D721Med (cell line): Measurements from ENCODE around the gene ENO3.

Source experiments
- DNase-seq: peaks from one replicate; pipeline ENCODE4 v3.0.0; 2011; ENCODE audit warnings: low spot score; ENCODE audit not compliant: insufficient read length
- FAIRE-seq: peaks from 2 replicates; lab custom pipeline; 2011; peaks lifted over from hg19 to GRCh38; lab: Jason Lieb, UNC
- TF ChIP-seq, protein P1 (sequence below): IDR thresholded peaks from 2 replicates; pipeline ENCODE4 v1.5.1; 2012; ENCODE audit warnings: mild to moderate bottlenecking, control low read depth; ENCODE audit not compliant: insufficient read depth; ENCODE audit errors: missing control alignments

Gene ENO3

GRCh38 chr17:4997302-4998026 lies 46.5 kb downstream of the ENO3 start, which contains the start of the genes INCA1 and KIF1C:
Gene INCA1 (minus strand): TSS chr17:4997522. CDS start chr17:4994437, 3,085 bp downstream.
Gene KIF1C (plus strand): TSS chr17:4997950. CDS start chr17:5000247, 2,297 bp downstream.
- FAIRE-seq (no peak), DNase-seq (peak; percentile 99)

DNA sequence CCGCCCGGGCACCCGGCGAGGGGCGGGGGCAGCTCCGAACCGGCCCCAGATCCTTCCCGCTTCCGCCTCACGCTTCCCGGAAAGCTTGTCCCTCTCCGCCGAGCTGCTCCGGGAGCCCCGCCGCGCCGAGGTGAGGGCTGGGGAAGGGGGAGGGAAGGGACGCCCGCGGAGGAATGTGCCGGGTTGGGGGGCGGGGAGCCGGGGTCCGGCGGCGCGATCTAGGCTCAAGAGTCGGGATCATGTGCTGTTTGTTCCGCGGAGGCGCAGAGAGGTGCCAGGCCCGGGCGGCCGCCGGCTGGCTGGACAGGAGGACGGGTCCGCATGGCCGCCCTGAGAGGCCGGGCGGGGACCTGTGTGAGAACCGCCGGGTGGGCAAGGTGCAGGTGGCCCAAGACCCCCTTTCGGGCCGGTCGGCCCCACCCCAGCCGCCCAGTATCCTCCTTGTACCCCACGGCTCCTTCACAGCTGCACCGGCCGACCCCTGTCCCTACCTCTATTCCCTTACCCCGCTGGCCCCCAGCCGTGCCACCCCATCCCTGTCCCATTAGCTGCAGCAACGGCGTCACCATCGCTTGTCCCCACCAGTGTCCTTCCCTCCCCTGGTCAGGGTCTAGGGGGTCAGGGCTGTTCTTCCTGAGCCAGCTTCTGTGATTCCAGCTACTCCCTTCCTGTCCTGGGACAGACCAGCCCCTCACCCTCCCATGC lies 47.3 kb downstream of the ENO3 start:
- TF ChIP-seq, protein P1, sequence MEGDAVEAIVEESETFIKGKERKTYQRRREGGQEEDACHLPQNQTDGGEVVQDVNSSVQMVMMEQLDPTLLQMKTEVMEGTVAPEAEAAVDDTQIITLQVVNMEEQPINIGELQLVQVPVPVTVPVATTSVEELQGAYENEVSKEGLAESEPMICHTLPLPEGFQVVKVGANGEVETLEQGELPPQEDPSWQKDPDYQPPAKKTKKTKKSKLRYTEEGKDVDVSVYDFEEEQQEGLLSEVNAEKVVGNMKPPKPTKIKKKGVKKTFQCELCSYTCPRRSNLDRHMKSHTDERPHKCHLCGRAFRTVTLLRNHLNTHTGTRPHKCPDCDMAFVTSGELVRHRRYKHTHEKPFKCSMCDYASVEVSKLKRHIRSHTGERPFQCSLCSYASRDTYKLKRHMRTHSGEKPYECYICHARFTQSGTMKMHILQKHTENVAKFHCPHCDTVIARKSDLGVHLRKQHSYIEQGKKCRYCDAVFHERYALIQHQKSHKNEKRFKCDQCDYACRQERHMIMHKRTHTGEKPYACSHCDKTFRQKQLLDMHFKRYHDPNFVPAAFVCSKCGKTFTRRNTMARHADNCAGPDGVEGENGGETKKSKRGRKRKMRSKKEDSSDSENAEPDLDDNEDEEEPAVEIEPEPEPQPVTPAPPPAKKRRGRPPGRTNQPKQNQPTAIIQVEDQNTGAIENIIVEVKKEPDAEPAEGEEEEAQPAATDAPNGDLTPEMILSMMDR: no peak
- FAIRE-seq (no peak), DNase-seq (peak; percentile 52)

More at GRCh38 chr17:4997302-4998026, 46.5 kb downstream of the ENO3 start, which contains the start of the genes INCA1 and KIF1C:
- TF ChIP-seq, protein P1: no peak

DNA sequence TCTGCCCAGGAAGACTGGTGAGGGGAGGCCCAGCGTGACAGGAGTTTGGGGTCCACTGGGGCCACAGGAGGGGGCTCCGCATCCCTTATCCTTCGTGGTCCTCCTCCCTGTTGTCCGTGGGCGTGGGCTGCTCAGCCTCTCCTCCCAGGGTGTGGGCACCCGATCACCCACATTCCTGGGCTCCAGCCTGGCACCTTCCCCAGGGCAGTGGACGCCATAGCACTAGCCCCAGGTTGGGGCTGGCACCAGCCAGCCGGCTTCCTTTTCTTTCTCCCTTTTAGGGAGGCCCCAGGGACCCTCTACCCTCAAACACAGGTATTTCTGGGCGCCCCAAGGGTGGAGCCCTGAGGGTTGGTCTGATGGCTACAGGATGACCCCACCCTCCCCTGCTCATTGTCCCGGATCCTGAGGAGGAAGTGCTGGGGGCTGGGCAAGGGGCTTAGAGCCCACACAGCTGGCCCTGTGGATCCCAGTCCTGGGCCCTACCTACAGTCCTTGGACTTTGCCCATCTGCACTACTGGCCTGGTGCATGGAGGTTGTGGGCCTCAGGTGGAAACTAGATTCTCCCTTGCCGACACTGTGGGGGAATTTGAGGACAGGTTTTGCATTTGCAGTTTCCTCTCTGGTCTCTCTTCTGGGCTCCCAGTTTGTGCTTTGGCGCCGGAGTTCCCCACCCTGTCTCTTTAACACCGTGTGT lies 48.0 kb downstream of the ENO3 start:
- no peak for DNase-seq
- TF ChIP-seq, protein P1: no peak
- no peak for FAIRE-seq

GRCh38 chr17:4999430-5000093 lies 48.6 kb downstream of the ENO3 start:
- FAIRE-seq: no peak
- no peak for DNase-seq
- TF ChIP-seq, protein P1: no peak

GRCh38 chr17:5000237-5000639 lies 49.3 kb downstream of the ENO3 start:
- DNase-seq: no peak
- FAIRE-seq: no peak
- TF ChIP-seq, protein P1: no peak

- no peak for FAIRE-seq
These were observed 51.3 kb downstream of the ENO3 start for GRCh38 chr17:5002121-5002788.

More at GRCh38 chr17:5002121-5002788, 51.3 kb downstream of the ENO3 start:
- TF ChIP-seq, protein P1: no peak
- no peak for DNase-seq
